Ascending aorta (tissue), 2 donors: ENCODE measurements around the gene TMPRSS3. TPM values are rescaled to one million over a fixed set of nuclear protein-coding genes. Genes with fewer than 3 reads are reported as not detected.

Experiments
- DNase-seq, 2 donors: peaks; one replicate each; pipeline ENCODE4 v3.0.0-alpha.2; 2019; ENCODE audit warnings: low spot score in 2 of 2
- H3K27ac ChIP-seq, 2 donors: fragments of 200-600 bp; sonication (generic); one replicate each; pipeline ENCODE4 v1.5.1; 2016 to 2017; ENCODE audit warnings: mild to moderate bottlenecking in 1 of 2
- H3K27me3 ChIP-seq: fragments of 200-600 bp; sonication (generic); one replicate; pipeline ENCODE4 v1.5.1; 2017
- H3K36me3 ChIP-seq, 2 donors: fragments of 200-600 bp; sonication (generic); one replicate each; pipeline ENCODE4 v1.5.1; 2016
- H3K4me1 ChIP-seq, 2 donors: fragments of 200-600 bp; sonication (generic); one replicate each; pipeline ENCODE4 v1.5.1; 2016 to 2017; ENCODE audit warnings: mild to moderate bottlenecking in 1 of 2
- H3K4me3 ChIP-seq, 2 donors: fragments of 200-600 bp; sonication (generic); one replicate each; pipeline ENCODE4 v1.5.1; 2016 to 2017; ENCODE audit warnings: mild to moderate bottlenecking in 1 of 2
- H3K9me3 ChIP-seq, 2 donors: fragments of 200-600 bp; sonication (generic); one replicate each; pipeline ENCODE4 v1.5.1; 2016
- CTCF ChIP-seq, 3 experiments: fragments of 200-600 bp in 2 of 3; fragments of 450-650 bp in 1 of 3; sonication (generic) in 2 of 3; IDR thresholded peaks; one replicate each; pipeline ENCODE4 v1.5.1; 2016 to 2019; ENCODE audit warnings: antibody characterized with exemption in 3 of 3, mild to moderate bottlenecking in 1 of 3, moderate library complexity in 1 of 3
- intact Hi-C: fragments of 100-400 bp; cut with DNase I; formaldehyde crosslinking; loops from one replicate; pipeline ENCODE4 v1.15.1; 2023
- total RNA-seq: library from RNA; depleted of rRNA; stranded (reverse); fragments of >200 nt; gene quantifications from one replicate; pipeline ENCODE4 v1.1.0, GENCODE V29; 2016

The TMPRSS3 gene
- total RNA-seq, 1 donor from 2014 or later, result not detected

- TF ChIP-seq CTCF (IDR thresholded peaks at IDR 0.05), result no peak
- Histone ChIP-seq H3K9me3 (peaks cover 3 to 5% of the 10 kb centered on the region in 2 donors), H3K27ac (no peak overlapping the region), H3K4me3 (no peak overlapping the region), H3K36me3 (no peaks in the 10 kb centered on the region), H3K4me1 (no peaks in the 10 kb centered on the region), H3K27me3 (no peaks in the 10 kb centered on the region)
- intact Hi-C loops, result no loop called here
- DNase-seq, result no peak
Measured at GRCh38 chr21:42330380-42331371, 65.2 kb downstream of the TMPRSS3 start.

GRCh38 chr21:42324896-42325295 lies 71.0 kb downstream of the TMPRSS3 start:
- intact Hi-C loops, result no loop called here
- no peak for DNase-seq
- no peak overlapping the region for H3K27ac ChIP-seq

More at GRCh38 chr21:42324896-42325295, 71.0 kb downstream of the TMPRSS3 start:
- H3K9me3 ChIP-seq, result peaks cover 0 to 3% of the 10 kb centered on the region in 2 donors
- H3K4me1 ChIP-seq, result no peaks in the 10 kb centered on the region
- no peaks in the 10 kb centered on the region for H3K27me3 ChIP-seq
- no peaks in the 10 kb centered on the region for H3K36me3 ChIP-seq
- TF ChIP-seq CTCF (IDR thresholded peaks at IDR 0.05), result no peak
- H3K4me3 ChIP-seq, result no peak overlapping the region

Other genes with a start within 250 kb of the TMPRSS3 start
- gene ABCG1, start 176.9 kb downstream of the TMPRSS3 start, total RNA-seq, result 39.5 TPM
- gene TFF3, start 80.6 kb downstream of the TMPRSS3 start, total RNA-seq, result not detected
- not detected for gene TFF2, start 45.1 kb downstream of the TMPRSS3 start, total RNA-seq
- gene TFF1, start 29.5 kb downstream of the TMPRSS3 start, total RNA-seq, result not detected
- gene UBASH3A, start 7.8 kb upstream of the TMPRSS3 start, total RNA-seq, result 0.75 TPM
- gene RSPH1, start 100.2 kb upstream of the TMPRSS3 start, total RNA-seq, result not detected
- 8.7 TPM for gene SLC37A1, start 117.8 kb upstream of the TMPRSS3 start, total RNA-seq